Neutrophil (primary cell): Measurements from ENCODE around the gene WWP2.
A peak's percentile ranks its signal among the peaks of the same experiment; 100 is the strongest.

Experiments
- H3K27ac ChIP-seq: fragments of 200-600 bp; sonication (generic); 2 replicates; pipeline ENCODE4 v1.5.1; 2016; ENCODE audit warnings: mild to moderate bottlenecking, moderate library complexity
- H3K27me3 ChIP-seq: fragments of 200-600 bp; sonication (generic); 2 replicates; pipeline ENCODE4 v1.6.0; 2016; ENCODE audit warnings: mild to moderate bottlenecking
- H3K36me3 ChIP-seq: fragments of 200-600 bp; sonication (generic); 2 replicates; pipeline ENCODE4 v1.5.1; 2017
- H3K4me1 ChIP-seq, 2 experiments: fragments of 200-600 bp in 1 of 2; sonication (generic) in 1 of 2; 1 replicate in 1 of 2; 2 replicates in 1 of 2; pipeline versions ENCODE4 v1.5.1 to v1.6.1; 2013 to 2016; ENCODE audit warnings: low read depth in 1 of 2, low read length in 1 of 2, mild to moderate bottlenecking in 1 of 2, moderate library complexity in 1 of 2; ENCODE audit not compliant: control insufficient read depth in 1 of 2, insufficient read depth in 1 of 2
- H3K4me3 ChIP-seq, 2 experiments: fragments of 200-600 bp in 1 of 2; sonication (generic) in 1 of 2; 1 replicate in 1 of 2; 2 replicates in 1 of 2; pipeline ENCODE4 v1.5.1; 2013 to 2016; ENCODE audit warnings: low read depth in 1 of 2, low read length in 1 of 2, mild to moderate bottlenecking in 1 of 2, moderate library complexity in 1 of 2
- H3K9me3 ChIP-seq: fragments of 200-600 bp; sonication (generic); 2 replicates; pipeline ENCODE4 v1.5.1; 2016
- CTCF ChIP-seq: fragments of 200-600 bp; sonication (generic); IDR thresholded peaks from 2 replicates; pipeline ENCODE4 v1.5.1; 2016; ENCODE audit warnings: antibody characterized with exemption

Gene WWP2

GRCh38 chr16:69927056-69927757, 165.1 kb downstream of the WWP2 start:
- no peak overlapping the region for H3K4me3 ChIP-seq
- no peaks in the 10 kb centered on the region for H3K27me3 ChIP-seq
- no peaks in the 10 kb centered on the region for H3K4me1 ChIP-seq
- peaks cover 98% of the 10 kb centered on the region for H3K36me3 ChIP-seq
- TF ChIP-seq CTCF = no peak
- no peaks in the 10 kb centered on the region for H3K9me3 ChIP-seq
- no peak overlapping the region for H3K27ac ChIP-seq

- Histone ChIP-seq H3K27me3 (no peaks in the 10 kb centered on the region), H3K4me3 (no peak overlapping the region), H3K27ac (no peak overlapping the region), H3K9me3 (no peaks in the 10 kb centered on the region), H3K36me3 (peaks cover 99% of the 10 kb centered on the region), H3K4me1 (no peaks in the 10 kb centered on the region)
- no peak for TF ChIP-seq CTCF
Measured at GRCh38 chr16:69928856-69929400, 166.8 kb downstream of the WWP2 start.

- H3K9me3 ChIP-seq = no peaks in the 10 kb centered on the region
- no peak for TF ChIP-seq CTCF
- no peaks in the 10 kb centered on the region for H3K4me1 ChIP-seq
- H3K27ac ChIP-seq = no peak overlapping the region
- no peaks in the 10 kb centered on the region for H3K27me3 ChIP-seq
- no peak overlapping the region for H3K4me3 ChIP-seq
- peaks cover 99% of the 10 kb centered on the region for H3K36me3 ChIP-seq
Measured at GRCh38 chr16:69929480-69929879, 167.3 kb downstream of the WWP2 start.

- TF ChIP-seq CTCF = peak; percentile 35
Measured at GRCh38 chr16:69930117-69930776, 168.1 kb downstream of the WWP2 start.

GRCh38 chr16:69931631-69932030, 169.5 kb downstream of the WWP2 start:
- peaks cover 99% of the 10 kb centered on the region for H3K36me3 ChIP-seq
- no peak overlapping the region for H3K27ac ChIP-seq
- no peaks in the 10 kb centered on the region for H3K9me3 ChIP-seq
- H3K27me3 ChIP-seq = no peaks in the 10 kb centered on the region
- no peak for TF ChIP-seq CTCF
- H3K4me3 ChIP-seq = no peak overlapping the region
- H3K4me1 ChIP-seq = no peaks in the 10 kb centered on the region

More at GRCh38 chr16:69930117-69930776, 168.1 kb downstream of the WWP2 start:
- Histone ChIP-seq H3K27ac (no peak overlapping the region), H3K9me3 (no peaks in the 10 kb centered on the region), H3K27me3 (no peaks in the 10 kb centered on the region), H3K4me3 (no peak overlapping the region), H3K36me3 (peaks cover 99% of the 10 kb centered on the region), H3K4me1 (no peaks in the 10 kb centered on the region)
